Motor neuron (in vitro differentiated cells): ENCODE results near the gene CDK11A. TPM values are rescaled to one million over a fixed set of nuclear protein-coding genes. Genes with fewer than 3 reads are reported as not detected.
A peak's percentile ranks its signal among the peaks of the same experiment; 100 is the strongest.
"Not testable (repeated sequence)": the region's sequence is repeated elsewhere in the genome, so short reads cannot be mapped to it uniquely, and the experiment has no call there.

Source experiments
- ATAC-seq, 8 experiments: fragments of 200-7000 bp; cut with Tn5 transposase; replicated peaks in 6 of 8; 2 replicates each; pipeline ENCODE4 v1.8.0; 2021; ENCODE audit warnings: mild to moderate bottlenecking in 8 of 8, moderate library complexity in 8 of 8
- H3K27ac ChIP-seq, 2 donors: fragments of 250-450 bp; sonication (Bioruptor Pico); 2 replicates each; pipeline ENCODE4 v1.9.0; 2021; ENCODE audit warnings: antibody characterized with exemption in 2 of 2, mild to moderate bottlenecking in 2 of 2, moderate library complexity in 1 of 2
- H3K4me1 ChIP-seq, 2 donors: fragments of 250-450 bp; sonication (Bioruptor Pico); replicated peaks in 1 of 2; 2 replicates each; pipeline ENCODE4 v1.6.1; 2021; ENCODE audit warnings: antibody characterized with exemption in 2 of 2, mild to moderate bottlenecking in 2 of 2, moderate library complexity in 1 of 2
- H3K4me3 ChIP-seq, 5 donors: fragments of 250-450 bp; sonication (Bioruptor Pico); 2 replicates each; pipeline ENCODE4 v1.9.0; 2021; ENCODE audit warnings: antibody characterized with exemption in 5 of 5, mild to moderate bottlenecking in 5 of 5, moderate library complexity in 4 of 5
- WGBS, 10 experiments: fragments of 450-650 bp; shearing (Covaris generic); methylation state at CpG; one replicate each; pipeline ENCODE4 v1.0.0; 2022; 5-methylcytosine and 5-hydroxymethylcytosine counted together
- in situ Hi-C, 9 experiments: fragments of 400-800 bp; cut with MboI; loops; one replicate each; pipeline ENCODE4 v1.15.0; 2021; ENCODE audit warnings: low sequenced_read_pairs in 9 of 9, low pct_unique_long_range_greater_than_20kb in 2 of 9; ENCODE audit not compliant: unreplicated experiment in 9 of 9
- total RNA-seq, 8 experiments: library from RNA; unstranded; fragments of 300-600 nt; gene quantifications; 2 replicates each; pipeline versions ENCODE4 v1.2.3 to v1.2.4, GENCODE V29; 2022

CDK11A gene
- total RNA-seq, 8 experiments from 2014 or later: 17.8 to 44.6 (median 25.1) TPM

DNA sequence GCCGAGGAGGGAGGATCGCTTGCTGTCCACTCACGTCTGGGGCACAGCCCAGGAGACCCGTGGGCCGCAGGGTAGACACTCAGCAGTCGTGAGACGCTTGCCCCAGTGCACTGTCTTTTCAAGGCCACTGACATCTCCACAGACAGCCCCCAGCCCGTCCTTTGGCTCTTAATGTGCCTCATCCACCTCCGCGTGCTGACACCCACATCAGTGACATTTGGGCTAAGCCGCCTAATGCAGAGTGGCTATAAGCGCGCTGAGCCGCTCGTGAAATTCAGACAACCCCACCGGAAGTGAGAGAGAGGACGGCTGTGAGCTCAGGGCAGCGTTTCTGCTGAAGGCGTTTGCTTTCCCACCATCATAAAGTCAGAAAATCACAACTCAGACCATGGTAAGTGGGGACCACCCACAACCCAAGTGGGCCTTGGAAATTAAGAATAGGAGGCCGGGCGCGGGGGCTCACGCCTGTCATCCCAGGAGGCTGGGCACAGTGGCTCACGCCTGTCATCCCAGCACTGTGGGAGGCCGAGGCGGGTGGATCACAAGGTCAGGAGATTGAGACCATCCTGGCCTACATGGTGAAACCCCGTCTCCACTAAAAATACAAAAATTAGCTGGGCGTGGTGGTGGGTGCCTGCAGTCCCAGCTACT lies 40.0 kb downstream of the CDK11A start:
- Histone ChIP-seq H3K4me1 (no peaks in the 10 kb centered on the region), H3K4me3 (no peak overlapping the region), H3K27ac (no peak overlapping the region)
- in situ Hi-C loops: no loop called here
- ATAC-seq: no peak
- WGBS, 10 experiments: 76 to 98% (median 88%) methylated on average over 3 to 22 of the region's 28 CpGs; no CpG with 5 or more reads in 4 of the 10 experiments

DNA sequence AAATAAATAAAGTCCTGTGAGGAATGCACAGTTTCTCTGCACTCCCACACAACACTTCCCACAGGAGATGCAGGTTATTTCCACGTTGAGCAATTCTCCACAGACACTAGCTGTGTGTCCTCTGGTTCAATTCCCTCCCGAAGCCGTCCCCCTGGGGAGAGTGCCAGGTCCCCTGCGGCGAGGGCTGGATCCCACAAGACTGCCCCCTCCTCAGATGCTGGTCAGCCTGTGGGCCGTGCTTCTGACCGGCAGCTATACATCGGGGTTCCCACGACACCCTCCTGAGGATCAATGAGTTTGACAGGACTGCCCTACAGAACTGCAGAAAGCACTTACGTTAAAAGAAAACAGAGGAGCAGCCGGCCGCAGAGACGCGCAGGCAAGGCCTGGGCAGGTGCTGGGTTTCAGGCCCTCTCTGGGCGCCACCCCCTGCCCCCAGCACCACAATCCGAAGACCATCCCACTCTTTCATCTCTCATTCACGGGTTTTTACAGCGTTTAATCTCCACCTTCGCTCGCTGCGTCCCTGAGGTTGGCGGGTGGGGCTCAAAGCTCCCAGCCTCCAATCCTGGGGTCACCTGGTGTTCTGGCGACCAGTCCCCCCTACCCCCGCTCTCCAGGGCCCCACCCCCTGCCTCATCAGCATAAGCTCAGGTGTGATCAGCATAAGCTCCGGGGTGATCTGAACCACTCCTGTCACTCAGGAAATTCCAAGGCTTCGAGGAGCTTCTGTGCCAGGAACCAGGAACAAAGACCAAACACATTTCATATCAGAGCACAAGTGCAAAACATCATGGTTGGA lies 40.9 kb downstream of the CDK11A start:
- peaks cover 0 to 2% of the 10 kb centered on the region in 2 donors for H3K4me1 ChIP-seq
- 84 to 90% (median 86%) methylated on average over 4 to 13 of the region's 26 CpGs; no CpG with 5 or more reads in 6 of the 10 experiments for WGBS, 10 experiments
- ATAC-seq: no peak
- H3K4me3 ChIP-seq: no peak overlapping the region
- in situ Hi-C loops: no loop called here
- no peak overlapping the region for H3K27ac ChIP-seq

DNA sequence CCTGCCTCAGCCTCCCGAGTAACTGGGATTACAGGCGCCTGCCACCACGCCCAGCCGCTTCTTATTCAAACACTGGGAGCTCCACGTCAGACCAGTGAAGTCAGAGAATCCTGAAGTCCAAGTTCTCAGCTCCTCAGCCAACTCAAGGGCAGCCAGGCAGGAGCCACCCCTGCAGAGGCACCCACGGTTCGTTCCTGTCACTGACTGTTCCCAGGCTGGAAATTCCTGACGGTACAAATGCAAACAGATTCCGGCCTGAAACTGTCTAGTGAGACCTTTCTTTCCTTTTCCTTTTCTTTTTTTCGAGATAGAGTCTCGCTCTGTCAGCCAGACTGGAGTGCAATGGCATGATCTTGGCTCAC lies 43.3 kb downstream of the CDK11A start:
- Histone ChIP-seq H3K4me3 (no peak overlapping the region), H3K4me1 (peaks cover 0 to 2% of the 10 kb centered on the region in 2 donors), H3K27ac (no peak overlapping the region)
- ATAC-seq: peak in 2 of 8 experiments; percentile 26 to 54
- WGBS, 10 experiments: 42 to 100% (median 88%) methylated on average over 1 to 11 of the region's 11 CpGs; no CpG with 5 or more reads in 4 of the 10 experiments
- in situ Hi-C loops: no loop called here

- in situ Hi-C loops: no loop called here
- H3K4me1 ChIP-seq: peaks cover 0 to 2% of the 10 kb centered on the region in 2 donors
- 80 to 100% (median 93%) methylated on average over 1 to 25 of the region's 32 CpGs; no CpG with 5 or more reads in 1 of the 10 experiments for WGBS, 10 experiments
- H3K4me3 ChIP-seq: no peak overlapping the region
- no peak overlapping the region for H3K27ac ChIP-seq
- no peak for ATAC-seq
Observed at GRCh38 chr1:1680031-1680911, 43.9 kb downstream of the CDK11A start.

GRCh38 chr1:1678581-1679380 lies 45.4 kb downstream of the CDK11A start:
- peak in 5 of 8 experiments; percentile 16 to 34 (median 29) for ATAC-seq
- Histone ChIP-seq H3K4me1 (peaks cover 0 to 2% of the 10 kb centered on the region in 2 donors), H3K27ac (no peak overlapping the region), H3K4me3 (no peak overlapping the region)
- in situ Hi-C loops: no loop called here
- 72 to 100% (median 78%) methylated on average over 1 to 17 of the region's 24 CpGs; no CpG with 5 or more reads in 4 of the 10 experiments for WGBS, 10 experiments

GRCh38 chr1:1677718-1678580 lies 46.2 kb downstream of the CDK11A start:
- ATAC-seq: peak in 2 of 8 experiments; percentile 8 to 14

DNA sequence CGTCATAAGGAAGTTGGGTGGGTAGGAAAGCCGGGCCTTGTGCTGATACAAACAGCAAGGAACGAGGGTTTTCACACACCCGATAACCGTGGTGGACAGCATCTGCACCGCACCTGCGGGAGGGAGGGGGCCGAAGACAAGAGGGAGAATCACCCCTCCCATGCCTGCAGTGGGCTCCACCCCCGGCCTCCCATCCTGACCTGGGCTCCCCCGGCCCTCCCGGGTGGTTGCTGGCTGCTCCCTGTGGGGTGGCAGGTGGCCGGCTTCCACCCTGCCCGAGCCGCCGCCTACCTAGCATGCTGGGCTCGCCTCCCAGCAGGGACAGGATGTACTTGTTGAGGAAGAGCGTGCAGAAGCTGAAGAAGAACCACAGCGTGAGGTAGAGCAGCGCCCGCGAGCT lies 48.1 kb downstream of the CDK11A start:
- H3K4me3 ChIP-seq, H3K4me1 ChIP-seq, in situ Hi-C loops, H3K27ac ChIP-seq: not testable (repeated sequence)
- peak in 1 of 8 experiments; percentile 27 for ATAC-seq
- no CpG with 5 or more reads among the region's 21 CpGs for WGBS, 10 experiments

More at GRCh38 chr1:1677718-1678580, 46.2 kb downstream of the CDK11A start:
- Histone ChIP-seq H3K4me3 (no peak overlapping the region), H3K4me1 (peaks cover 0 to 2% of the 10 kb centered on the region in 2 donors), H3K27ac (no peak overlapping the region)
- WGBS, 10 experiments: 86 to 96% (median 92%) methylated on average over 2 to 12 of the region's 39 CpGs; no CpG with 5 or more reads in 4 of the 10 experiments
- in situ Hi-C loops: no loop called here

DNA sequence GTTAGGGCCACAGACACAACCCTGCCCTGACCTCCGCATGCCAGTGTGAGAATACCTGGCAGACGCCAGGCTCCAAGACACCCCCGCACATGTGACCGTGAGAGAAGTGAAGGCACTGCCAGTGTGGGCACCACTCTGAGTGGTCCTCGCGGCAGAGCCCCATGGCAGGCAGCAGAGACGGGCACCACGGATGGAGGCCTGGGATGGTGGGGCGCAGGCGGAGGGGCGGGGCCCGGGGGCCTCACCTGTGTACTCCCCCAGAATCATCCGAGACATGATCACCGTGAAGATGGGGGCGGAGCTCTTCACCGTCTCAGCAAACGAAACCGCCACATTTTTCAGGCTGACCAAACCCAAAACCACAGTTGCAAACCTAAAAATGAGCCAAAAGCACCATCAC lies 48.9 kb downstream of the CDK11A start:
- in situ Hi-C loops, H3K27ac ChIP-seq, H3K4me1 ChIP-seq, H3K4me3 ChIP-seq: not testable (repeated sequence)
- ATAC-seq: peak in 4 of 8 experiments; percentile 13 to 29 (median 18)
- no CpG with 5 or more reads among the region's 18 CpGs for WGBS, 10 experiments

DNA sequence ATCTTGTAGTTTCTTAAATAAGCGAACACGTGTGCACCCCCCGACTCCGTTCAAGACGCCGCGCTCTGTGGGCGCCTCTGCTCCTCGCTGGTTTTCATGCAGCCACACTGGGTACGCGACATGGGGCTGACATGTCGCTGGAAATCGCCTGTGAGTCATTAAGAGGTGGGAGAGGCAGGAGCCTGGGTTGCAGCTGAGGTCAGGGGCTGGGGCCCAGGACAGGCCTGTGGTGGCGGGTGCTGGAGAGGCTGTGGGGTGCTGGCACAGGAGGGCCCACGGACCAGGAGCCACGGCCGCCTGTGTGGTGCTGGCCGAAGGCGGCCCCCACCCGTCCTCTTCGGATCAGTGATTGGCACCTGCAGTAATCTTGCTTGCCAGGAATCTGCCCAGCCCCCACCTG lies 49.4 kb downstream of the CDK11A start:
- H3K4me3 ChIP-seq, in situ Hi-C loops, H3K4me1 ChIP-seq, H3K27ac ChIP-seq: not testable (repeated sequence)
- 76% methylated on average over 5 of the region's 21 CpGs; no CpG with 5 or more reads in 9 of the 10 experiments for WGBS, 10 experiments
- peak in 2 of 8 experiments; percentile 22 to 32 for ATAC-seq

GRCh38 chr1:1672181-1672965 lies 51.8 kb downstream of the CDK11A start:
- 89 to 100% (median 92%) methylated on average over 1 to 21 of the region's 25 CpGs; no CpG with 5 or more reads in 2 of the 10 experiments for WGBS, 10 experiments
- no peaks in the 10 kb centered on the region for H3K4me1 ChIP-seq
- H3K4me3 ChIP-seq: no peak overlapping the region
- no peak for ATAC-seq
- in situ Hi-C loops: no loop called here
- H3K27ac ChIP-seq: no peak overlapping the region
